Frontal cortex (tissue), 4 donors: ENCODE data around the gene NTM. TPM values are rescaled to one million over a fixed set of nuclear protein-coding genes. Genes with fewer than 3 reads are reported as not detected.

ENCODE experiments used
- DNase-seq, 2 donors: peaks; one replicate each; pipeline ENCODE4 v3.0.0; 2012; ENCODE audit warnings: low spot score in 2 of 2
- FAIRE-seq: peaks from 2 replicates; lab custom pipeline; 2012; peaks lifted over from hg19 to GRCh38; lab: Jason Lieb, UNC
- total RNA-seq: library from RNA; depleted of rRNA; stranded (reverse); fragments of >200 nt; gene quantifications from one replicate; pipeline ENCODE4 v1.2.3, GENCODE V29; 2014
- donor health status: control.
- donor health status: control.
- donor health status: control.

NTM gene
- total RNA-seq, 1 donor from 2014 or later = 119 TPM

DNA sequence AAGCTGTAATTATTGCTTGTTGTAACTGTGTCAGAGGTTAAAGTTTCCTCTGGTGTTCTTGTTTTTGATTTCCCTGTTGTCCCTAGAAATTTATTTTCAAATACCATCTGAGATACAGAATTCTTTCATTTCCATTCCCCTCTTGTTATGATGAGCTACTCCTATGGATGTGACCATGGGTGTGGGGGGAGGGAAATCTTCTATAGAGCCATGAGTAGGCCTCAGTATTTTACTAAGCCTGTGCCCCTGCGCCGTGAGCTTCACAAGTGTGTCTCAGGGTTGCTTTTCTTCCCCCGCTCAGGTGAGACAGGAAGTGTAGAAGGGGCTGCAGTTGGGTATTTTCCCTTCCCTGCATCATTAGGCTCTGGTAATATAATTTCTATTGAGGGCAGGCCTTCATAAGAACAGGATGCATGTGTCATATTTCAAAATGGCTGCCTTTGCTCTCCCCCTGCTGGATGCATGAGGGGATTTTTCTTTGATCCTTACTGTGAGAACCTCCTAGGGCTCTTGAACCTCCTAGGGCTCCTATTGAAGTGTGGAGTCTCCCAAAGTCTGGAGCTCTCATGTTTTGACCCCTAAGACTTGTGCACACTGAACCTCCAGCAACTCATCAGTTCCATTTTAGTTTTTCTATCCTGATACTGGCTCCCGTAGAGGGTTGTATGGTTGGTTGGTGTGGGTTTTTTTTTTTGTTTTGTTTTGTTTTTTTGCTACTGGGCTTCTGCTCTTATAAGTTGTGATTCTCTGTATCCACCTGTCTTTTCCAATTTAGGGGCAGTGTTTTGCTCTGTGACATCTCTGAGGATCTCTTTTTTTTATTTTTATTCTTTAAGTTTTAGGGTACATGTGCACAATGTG, 658.2 kb downstream of the NTM start:
- FAIRE-seq = no peak
- no peak for DNase-seq

GRCh38 chr11:132030896-132031295, 660.5 kb downstream of the NTM start:
- no peak for DNase-seq
- FAIRE-seq = no peak

DNA sequence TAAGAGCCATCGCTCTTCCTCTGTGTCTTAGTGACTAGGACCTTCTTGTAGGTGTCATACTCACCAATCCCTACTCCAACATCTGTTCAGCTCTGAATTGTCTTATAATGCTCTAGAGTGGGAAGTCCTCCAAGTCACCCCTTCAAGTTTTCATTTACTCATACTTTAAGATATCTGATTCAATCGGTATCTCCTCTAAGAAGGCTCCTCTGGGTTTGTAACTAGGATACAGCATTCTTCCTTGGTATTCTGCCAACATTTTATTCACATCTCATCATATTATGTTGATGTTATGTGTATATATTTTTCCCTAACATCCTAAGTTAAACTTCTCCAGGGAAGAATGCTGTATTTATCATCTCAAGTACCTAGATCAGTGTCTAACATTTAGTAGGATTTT, 662.1 kb downstream of the NTM start:
- FAIRE-seq (no peak), DNase-seq (no peak)

DNA sequence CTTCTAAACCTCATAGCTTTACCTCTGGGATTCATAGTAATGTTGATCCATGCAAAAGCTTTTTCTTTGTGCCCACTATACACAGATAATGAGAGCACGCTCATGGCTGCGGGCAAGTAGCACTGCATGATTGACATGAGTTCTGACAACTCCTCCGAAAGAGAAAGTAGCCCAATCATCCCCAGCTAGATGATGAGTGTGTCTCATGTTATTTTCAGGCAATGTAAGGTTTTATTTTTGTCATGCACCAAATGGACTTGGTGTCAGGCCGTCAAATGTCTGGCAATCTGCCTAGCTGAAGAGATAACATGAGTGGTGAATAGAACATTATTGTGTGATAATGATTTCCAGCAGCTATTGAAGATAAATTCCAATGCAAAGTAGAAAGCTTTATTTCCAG, 662.6 kb downstream of the NTM start:
- FAIRE-seq = no peak
- no peak for DNase-seq

- DNase-seq = no peak
- no peak for FAIRE-seq
These were observed 664.8 kb downstream of the NTM start for GRCh38 chr11:132035228-132035627.

DNA sequence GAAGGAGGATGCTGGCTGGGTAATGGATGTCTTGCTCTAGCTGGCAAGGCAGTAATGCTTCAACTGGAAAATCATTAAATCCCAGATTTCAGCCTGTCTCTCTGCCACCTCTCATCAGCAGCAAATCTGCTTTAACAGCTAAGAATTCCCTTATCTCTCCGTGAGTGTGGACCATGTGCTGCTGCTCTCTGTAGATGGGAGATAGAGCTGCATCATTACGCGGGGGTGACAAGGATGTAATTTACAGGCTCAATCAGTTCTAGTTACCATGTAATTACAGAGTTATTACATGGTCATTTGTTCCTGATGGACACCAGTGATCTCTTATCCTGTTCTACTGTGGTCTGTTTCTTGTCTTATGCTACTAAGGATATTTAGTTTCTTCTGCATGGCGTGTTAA, 665.4 kb downstream of the NTM start:
- no peak for DNase-seq
- FAIRE-seq = no peak

DNA sequence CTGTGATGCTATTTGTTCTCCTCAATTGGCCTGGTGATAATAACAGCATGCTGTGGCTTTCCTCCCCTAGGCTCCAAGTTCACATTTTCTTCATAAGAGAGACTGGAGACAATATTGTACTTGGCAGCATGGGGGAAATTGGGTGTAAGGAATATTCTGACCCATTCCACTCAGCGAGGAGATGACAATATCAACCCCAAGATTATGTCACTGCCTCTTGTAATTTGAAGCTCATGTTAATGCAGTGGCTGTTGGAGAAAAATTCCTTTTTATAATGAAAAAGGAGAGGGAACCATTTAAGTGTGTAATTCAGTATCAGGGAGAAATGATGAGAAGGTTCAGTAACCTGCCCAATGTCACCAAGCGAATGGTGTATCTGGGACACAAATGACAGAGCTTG, 665.8 kb downstream of the NTM start:
- no peak for FAIRE-seq
- DNase-seq = no peak

DNA sequence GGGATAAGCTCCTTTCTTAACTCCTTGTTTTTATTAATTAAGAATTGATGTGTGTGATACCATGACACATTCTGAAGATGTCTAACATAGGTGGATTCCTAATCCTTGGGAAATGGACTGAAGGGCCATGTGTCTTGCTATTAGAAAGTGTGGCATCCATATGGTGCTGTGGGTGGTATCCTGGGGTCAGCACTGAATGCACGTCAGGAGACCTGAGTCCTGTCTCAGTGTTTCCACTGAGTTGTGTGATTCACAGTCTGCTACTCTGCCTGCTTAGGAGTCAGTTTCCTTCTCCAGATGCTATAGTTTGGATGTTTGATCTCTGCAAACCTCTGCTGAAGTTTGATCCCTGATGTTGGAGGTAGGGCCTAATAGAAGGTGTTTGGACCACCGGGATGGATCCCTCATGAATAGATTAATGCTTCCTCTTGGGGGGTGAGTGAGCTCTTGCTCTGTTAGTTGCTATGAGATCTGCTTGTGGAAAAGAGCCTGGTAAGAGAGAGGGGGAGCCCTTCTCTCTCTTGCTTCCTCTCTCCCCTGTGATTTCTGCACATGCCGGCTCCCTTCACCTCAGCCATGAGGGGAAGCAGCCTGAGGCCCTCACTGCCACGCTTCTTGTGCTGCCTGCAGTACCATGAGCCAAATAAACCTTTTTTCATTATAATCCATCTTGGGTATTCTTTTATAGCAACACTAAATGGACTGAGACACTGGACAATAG, 666.5 kb downstream of the NTM start:
- FAIRE-seq (no peak), DNase-seq (no peak)

GRCh38 chr11:132037467-132037862, 667.0 kb downstream of the NTM start:
- FAIRE-seq (no peak), DNase-seq (no peak)

- FAIRE-seq = no peak
- no peak for DNase-seq
These were observed 667.5 kb downstream of the NTM start for GRCh38 chr11:132037956-132038355.

- DNase-seq (no peak), FAIRE-seq (no peak)
These were observed 669.1 kb downstream of the NTM start for GRCh38 chr11:132039521-132039920.

GRCh38 chr11:132042296-132042695, 671.9 kb downstream of the NTM start:
- FAIRE-seq (no peak), DNase-seq (no peak)

- no peak for FAIRE-seq
- no peak for DNase-seq
These were observed 673.3 kb downstream of the NTM start for GRCh38 chr11:132043714-132044113.

- FAIRE-seq (no peak), DNase-seq (no peak)
These were observed 674.7 kb downstream of the NTM start for GRCh38 chr11:132045107-132045506.

GRCh38 chr11:132046288-132046865, 676.0 kb downstream of the NTM start:
- no peak for FAIRE-seq
- no peak for DNase-seq

DNA sequence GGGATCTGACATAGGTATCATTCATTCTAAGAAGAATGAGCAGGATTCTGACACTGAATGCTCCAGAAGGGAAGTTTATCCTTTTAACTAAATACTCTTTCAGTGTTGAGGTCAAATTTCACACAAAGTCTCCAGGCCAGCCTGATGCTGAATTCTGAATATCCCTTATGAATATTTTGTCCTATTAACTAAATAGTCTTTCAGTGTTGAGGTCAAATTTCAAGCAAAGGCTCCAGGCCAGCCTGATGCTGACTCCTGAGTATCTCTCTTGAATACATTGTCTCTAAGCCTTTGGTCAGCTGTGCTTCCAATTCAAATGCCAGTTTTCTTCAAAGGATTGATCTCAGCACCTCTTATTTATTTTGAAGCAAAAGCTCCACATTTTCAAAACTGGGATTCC, 676.8 kb downstream of the NTM start:
- no peak for DNase-seq
- no peak for FAIRE-seq

DNA sequence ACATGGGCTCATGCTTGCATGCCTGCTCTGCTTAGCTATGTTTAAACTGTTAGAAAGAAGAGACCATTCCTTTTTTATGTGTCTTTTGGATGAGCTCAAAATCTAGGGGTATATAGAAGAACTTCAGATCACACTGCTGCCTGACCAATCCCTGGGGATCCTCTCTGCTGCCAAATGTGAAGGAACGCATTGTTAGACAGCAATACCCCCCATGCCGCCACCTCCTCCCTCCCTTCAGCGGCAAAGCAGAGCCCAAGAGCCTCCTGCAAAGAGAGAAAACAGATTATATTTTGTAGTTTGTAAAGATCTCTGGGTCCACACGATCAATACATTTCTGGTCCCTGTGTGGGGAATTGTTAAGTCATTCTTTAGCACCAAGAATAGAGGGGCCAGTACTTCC, 677.6 kb downstream of the NTM start:
- DNase-seq (no peak), FAIRE-seq (no peak)

GRCh38 chr11:132049205-132049604, 678.8 kb downstream of the NTM start:
- FAIRE-seq (no peak), DNase-seq (no peak)

GRCh38 chr11:132050049-132050448, 679.6 kb downstream of the NTM start:
- no peak for FAIRE-seq
- no peak for DNase-seq

DNA sequence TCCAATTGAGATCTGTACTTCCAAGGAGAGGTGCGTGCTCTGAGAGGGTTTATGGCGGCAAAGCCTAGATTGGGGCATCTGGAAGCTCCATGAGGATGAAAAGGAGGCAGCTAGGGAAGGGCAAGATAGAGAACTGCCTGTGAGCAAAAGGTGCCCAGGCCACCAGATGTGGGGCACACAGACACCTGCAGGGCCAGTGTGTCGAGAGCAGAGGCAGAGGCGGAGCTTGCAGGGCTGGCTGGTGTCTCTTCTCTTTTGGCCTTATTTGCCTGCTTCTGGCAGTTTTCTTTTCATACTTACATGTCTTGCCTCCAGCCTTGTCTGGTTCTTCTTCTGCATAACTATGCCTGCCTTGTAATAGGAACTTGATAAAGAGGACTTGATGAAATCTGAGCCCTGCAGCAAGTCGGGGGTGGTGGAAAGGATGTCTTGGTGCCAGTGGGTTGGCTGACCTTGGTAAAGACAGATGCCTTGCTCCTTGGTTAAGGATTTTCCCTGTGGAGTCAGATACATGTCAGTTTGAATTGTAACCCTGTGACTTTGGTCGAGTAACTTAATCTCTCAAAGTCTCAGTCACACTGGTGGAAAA, 680.3 kb downstream of the NTM start:
- FAIRE-seq = no peak
- no peak for DNase-seq

DNA sequence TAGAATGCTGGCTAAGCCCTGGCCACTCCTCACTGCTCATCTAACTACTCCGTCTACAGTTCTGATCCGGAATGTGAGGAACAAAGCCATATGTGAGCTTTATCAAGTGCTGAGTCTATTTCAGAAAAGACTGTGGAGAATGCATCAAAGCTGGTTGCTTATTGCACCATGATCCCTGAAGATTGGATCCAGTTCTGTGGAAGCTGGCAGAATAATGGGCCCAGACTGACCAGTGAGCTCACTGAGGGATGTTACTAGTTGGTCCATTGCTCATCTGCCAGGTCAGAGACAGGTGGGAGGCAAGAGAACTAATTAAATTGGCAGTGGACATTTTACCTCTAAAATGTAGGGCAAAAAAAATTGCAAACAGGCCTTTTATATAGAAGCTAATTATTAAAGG, 681.3 kb downstream of the NTM start:
- FAIRE-seq = no peak
- no peak for DNase-seq
